GM18498 (cell line): ENCODE measurements around the gene TMEM59L.
A peak's percentile ranks its signal among the peaks of the same experiment; 100 is the strongest.
"Not testable (repeated sequence)": the region's sequence is repeated elsewhere in the genome, so short reads cannot be mapped to it uniquely, and the experiment has no call there.

Experiments
- ATAC-seq: cut with Tn5 transposase; IDR thresholded peaks from one replicate; pipeline ENCODE4 v1.9.1; 2021; ENCODE audit warnings: mild to moderate bottlenecking, moderate library complexity; ENCODE audit not compliant: unreplicated experiment

Gene TMEM59L

DNA sequence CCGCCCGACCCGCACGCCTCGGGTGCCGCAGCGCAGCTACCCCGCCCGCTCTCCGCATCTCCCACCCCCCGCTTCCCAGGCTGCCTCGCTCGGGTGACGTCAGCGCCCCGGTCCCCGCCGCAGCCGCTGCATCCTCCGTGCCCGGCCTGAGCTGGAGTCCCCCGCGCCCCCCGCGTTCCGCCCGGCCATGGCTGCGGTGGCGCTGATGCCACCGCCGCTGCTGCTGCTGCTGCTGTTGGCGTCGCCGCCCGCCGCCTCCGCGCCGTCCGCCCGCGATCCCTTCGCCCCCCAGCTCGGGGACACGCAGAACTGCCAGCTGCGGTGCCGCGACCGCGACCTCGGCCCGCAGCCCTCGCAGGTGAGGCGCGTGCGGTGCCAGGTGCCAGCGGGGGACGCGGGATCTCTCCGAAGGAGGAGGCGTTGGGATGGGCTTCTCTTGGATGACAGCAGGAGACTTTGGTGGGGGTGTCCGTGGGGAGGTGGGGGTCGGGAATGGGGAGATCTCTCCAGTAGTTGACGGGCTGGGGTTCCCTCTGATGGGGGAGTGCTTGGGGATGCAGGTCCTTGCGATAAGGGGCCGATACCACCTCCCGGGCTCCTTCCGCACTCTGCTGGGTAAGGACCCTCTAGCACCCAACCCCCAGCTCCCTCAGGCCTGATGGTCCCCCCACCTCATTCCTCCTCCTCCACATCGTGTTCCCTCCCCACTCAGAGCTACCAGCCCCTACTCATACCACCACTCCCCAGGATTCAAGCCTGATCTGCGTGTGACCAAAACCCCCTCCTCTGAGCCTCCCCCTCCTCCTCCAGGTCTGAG, at the start of gene TMEM59L:
TMEM59L (plus strand) TSS at position 99 of the 817 bp plus-strand sequence; CDS start at position 188, 89 bp downstream.
- no peak for ATAC-seq

DNA sequence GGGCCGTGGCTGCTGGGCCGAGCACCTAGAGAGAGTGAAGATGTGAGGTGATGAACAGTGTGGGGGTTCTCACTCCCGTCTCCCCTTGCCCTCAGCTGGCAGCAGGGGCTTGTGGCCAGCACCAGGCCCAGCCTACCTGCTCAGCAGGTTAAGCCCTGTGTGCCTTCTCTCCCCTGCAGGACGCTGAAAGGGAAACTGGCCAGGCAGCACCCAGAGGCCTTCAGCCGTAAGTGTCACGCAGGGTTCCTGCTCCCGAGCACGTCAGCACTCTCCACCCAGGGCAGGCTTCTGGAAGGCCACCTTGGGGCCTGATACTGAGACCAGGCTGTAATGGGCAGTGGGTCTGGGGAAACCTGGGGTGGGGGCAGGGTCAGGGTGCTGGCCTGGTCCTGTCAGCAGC, 45.7 kb upstream of the TMEM59L start:
- ATAC-seq: no peak

DNA sequence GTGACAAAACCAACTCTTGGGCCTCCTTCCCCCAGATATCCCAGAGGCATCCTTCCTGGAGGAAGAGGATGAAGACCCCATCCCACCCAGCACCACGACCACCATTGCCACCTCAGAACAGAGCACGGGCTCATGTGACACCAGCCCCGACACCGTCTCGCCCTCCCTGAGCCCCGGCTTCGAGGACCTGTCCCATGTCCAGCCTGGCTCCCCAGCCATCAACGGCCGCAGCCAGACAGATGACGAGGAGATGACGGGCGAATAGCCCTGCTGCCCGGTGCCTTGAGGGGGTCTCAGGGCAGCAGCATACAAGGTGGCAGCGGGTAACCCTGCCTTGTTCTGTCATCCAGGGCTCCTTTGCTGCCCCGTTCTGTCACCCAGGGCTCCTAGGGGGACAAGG, 44.3 kb upstream of the TMEM59L start:
- ATAC-seq: no peak

DNA sequence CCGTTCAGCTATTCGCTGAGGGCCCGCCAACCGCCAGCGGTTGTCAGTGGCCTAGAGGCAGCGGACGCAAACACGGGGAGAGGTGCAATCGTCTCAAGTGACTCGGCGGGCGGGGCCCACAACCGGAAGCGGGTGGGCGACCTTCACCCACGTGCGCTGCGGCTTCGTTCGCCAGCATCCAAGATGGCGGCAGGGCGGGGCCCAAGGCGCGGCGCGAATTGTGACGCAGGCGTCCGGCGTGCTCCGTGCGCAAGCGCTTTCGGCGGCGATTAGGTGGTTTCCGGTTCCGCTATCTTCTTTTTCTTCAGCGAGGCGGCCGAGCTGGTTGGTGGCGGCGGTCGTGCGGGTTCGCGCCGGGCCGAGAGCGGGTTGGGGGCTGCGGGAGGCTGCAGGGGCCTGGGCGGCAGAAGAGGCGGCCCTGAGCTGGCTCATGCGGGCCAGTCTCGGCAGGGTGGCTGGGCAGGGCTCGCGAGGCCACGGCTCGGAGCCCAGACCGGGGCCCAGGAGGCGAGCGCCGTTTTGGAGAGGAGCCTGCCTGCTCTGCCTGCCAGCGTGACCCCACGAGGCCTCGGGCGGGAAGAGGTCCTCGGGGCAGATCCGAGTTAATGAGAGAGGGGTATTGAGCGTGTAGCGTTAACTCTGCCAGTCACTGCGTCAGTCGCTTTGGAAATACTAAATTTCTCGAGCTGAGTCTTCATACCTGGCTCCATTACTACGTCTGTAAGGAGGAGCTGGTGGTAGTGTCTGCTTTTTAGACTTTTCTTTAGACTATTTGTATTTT, 40.9 kb upstream of the TMEM59L start, which contains the start of gene UBA52:
UBA52 (plus strand) TSS at position 294 of the 781 bp plus-strand sequence. CDS start 1,444 bp downstream, outside the sequence.
- peak; percentile 93 for ATAC-seq

DNA sequence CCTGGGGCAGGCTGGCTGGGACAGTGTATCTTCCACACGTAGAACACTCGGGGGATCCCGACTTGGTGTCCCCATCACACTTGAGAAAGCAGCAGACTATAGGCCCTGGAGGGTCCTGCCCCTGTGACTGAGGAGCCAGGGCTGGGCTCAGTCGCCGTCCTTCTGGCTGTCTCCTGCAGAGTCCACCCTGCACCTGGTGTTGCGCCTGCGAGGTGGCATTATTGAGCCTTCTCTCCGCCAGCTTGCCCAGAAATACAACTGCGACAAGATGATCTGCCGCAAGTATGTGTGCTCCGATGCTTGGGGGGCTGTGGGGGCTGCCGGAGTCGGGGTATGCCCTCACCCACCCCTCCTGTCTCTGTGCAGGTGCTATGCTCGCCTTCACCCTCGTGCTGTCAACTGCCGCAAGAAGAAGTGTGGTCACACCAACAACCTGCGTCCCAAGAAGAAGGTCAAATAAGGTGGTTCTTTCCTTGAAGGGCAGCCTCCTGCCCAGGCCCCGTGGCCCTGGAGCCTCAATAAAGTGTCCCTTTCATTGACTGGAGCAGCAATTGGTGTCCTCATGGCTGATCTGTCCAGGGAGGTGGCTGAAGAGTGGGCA, 37.9 kb upstream of the TMEM59L start:
- ATAC-seq: no peak

DNA sequence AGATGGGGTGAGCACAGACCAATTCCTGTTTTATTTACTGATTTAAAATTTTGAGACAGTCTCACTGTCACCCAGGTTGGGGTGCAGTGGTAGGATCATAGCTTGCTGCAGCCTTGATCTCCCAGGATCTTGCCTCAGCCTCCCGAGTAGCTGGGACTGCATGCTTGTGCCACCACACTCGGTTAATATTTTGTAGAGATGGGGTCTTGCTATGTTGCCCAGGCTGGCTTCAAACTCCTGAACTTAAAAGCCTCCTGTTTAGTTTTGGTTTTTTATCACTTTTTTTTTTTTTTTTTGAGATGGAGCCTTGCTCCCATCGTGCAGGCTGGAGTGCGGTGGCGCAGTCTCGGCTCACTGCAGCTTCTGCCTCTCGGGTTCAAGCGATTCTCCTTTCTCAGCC, 36.3 kb upstream of the TMEM59L start:
- ATAC-seq: no peak

DNA sequence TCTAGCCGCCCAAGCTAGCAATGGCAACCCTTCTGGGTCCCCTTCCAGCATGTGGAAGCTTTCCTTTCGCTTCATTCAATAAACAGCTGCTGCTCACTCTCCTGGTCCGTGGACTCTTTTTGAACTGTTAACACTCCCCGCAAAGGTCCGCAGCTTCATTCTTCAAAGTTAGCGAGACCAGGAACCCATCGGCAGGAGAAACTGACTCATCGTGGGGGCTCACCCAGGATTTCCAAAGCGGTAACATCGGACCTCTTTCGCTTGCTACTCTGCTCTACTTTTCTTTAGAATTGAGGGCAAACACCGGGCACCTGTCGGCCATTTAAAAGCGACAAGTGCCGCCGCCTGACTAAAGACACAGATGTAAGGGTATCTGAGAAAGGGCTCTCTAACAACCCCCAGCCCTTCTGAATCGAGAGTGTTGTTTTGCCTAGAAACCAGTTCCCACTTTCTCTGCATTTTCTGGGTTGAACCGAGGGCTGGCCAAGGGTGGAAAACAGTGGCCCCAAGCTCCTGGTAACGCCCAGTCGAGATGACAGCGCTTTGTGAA, 35.2 kb upstream of the TMEM59L start:
- no peak for ATAC-seq

DNA sequence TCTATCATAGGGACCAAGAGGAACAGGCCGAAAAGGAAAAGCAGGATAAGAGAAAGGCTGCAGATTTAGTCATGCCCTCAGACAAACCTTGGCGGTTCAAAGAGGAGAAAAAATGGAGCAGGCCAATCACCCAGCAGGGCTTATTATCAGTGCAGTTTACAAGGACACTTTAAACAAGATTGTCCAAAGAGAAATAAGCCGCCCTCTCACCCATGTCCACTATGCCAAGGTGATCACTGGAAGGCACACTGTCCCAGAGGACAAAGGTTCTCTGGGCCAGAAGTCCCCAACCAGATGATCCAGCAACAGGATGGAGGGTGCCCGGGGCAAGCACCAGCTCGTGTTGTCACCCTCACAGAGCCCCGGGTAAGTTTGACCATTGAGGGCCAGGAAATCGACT, 32.4 kb upstream of the TMEM59L start:
- ATAC-seq: no peak

DNA sequence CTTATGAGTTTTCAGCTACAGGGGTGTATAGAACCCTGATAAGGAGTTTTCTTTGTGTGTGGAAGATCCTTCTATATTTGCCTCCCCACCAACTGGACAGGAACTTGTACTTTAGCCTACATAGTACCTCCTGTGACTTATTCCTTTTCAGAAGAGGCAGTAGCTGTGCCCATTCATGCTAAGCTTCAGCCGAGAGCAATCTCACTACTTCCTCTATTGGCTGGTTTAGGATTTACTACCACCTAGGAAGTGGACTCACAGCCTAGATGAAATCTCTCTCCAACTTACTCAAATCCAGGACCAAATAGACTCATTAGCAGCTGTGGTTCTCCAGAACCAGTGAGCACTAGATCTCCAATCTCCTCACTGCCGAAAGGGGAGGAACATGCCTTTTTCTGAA, 26.4 kb upstream of the TMEM59L start:
- ATAC-seq: no peak

DNA sequence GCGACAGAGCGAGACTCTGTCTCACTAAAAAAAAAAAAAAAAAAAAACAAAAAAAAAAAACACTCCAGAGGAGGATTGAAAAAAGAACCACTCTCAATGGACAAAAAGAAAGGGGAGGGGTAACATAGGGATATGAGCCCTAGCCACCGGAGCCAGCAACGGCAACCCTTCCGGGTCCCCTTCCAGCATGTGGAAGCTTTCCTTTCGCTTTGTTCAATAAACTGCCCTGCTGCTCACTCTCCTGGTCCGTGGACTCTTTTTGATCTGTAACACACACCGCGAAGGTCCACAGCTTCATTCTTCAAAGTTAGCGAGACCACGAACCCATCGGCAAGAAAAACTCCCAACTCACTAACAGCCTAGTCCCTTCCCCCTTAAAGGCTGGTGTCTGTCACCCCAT, 25.1 kb upstream of the TMEM59L start:
- no peak for ATAC-seq

DNA sequence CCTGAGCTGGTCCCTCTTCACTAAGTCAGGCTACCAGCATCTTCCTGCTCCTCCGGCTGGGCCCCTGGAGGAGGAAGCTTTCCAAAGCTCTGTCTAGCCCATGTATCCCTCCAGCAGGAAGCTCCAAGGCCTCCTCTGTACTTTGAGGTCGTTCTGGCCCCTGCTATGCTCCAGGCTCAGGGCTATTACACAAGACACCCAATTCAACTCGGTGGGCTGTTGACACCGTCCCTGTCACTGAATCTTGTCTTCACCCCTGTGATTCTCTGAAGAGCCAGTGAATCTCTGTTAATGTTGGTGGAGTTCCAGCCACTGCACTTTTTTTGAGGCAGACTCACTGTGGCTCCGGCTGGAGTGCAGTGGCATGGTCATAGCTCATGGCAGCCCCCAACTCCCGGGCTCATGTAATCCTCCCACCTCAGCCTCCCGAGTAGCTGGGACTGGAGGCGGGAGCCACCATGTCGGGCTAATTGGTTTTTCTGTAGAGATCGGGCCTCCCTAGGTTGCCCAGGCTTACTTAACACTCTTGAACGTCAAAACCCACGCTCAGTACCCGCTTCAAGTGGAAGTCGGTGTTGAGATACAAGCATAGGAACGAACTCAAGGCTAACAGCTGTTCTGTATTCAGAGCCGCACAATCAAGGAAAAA, 24.6 kb upstream of the TMEM59L start:
- no peak for ATAC-seq

DNA sequence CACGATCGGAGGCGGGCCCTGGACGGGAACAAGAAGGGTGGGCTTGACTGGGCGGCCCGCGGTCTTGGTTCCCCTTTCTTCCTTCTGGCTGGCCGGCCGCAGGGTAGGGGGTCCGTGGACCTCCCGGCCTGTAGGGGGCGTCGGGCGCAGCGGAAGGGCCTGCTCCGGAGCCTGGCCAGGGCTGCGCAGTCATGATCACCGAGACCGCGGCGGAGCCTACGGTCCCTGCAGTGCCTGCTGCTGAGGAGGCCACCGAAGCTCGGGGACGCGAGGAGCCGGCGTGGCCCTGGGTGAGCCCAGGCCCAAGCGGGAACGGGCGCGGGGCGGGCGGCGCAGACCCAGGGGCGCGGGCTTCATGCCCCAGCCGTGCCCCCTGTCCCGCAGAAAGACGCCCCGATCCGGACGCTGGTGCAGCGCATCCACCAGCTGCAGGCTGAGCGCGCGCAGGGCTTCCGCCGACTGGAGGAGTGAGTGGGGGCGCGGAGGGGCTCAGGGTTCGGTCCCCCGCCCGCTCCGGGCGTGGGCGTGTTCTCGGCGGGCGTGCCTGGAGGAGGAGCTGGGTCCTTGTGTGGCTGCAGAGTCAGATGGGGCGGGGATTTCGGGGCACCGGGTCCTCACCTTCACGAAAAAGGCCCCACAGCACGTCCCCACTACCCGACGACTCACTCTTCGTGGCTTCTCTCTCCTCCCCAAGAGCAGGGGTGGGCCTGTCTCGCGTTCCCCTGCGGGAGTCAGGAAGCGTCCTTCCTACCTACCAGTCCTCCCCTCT, 23.9 kb upstream of the TMEM59L start, which contains the start of gene REX1BD:
REX1BD (plus strand) TSS at position 188 of the 769 bp plus-strand sequence; CDS start at position 192, 4 bp downstream.
- peak; percentile 80 for ATAC-seq

DNA sequence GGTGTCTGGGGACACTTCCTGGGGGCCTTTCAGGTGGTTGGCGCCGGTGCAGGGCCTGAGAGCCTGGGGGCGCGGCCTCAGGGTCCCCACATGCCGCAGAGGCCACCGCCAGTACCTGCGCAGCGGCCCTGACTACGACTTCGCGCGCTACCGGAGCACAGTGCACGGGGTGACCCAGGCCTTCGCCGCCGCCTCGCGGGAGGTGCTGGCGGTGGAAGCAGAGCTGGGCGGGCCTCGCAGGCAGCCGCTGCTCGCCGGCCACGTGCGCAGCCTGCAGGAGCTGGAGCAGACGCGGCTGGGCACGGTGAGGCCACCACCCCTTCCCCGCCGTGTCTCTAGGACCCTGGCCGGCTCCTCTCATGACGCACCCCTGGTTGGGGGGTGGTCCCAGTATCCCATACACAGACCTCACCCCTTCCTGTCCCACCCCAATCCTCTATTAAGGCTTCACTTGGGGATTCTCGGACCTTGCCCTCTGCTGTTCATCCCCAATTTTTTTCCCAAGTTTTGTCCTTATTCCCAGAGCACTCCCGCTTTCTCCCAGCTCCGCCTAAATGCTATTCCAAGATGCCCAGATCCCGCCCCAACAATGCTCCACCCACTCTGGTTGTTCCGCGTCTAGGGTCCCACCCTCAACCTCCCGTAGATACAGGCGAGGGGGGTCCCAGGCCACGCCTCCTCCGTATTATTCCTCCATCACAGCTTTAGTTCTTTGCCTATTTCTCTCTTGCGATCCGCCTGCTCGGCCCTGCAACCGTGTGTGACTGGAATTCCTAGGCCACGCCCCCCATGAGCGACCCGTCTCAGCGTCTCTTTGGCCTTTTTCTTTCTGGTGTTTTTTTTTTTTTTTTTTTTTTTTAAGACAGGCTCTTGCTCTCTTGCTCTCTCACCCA, 23.0 kb upstream of the TMEM59L start:
- peak; percentile 40 for ATAC-seq

DNA sequence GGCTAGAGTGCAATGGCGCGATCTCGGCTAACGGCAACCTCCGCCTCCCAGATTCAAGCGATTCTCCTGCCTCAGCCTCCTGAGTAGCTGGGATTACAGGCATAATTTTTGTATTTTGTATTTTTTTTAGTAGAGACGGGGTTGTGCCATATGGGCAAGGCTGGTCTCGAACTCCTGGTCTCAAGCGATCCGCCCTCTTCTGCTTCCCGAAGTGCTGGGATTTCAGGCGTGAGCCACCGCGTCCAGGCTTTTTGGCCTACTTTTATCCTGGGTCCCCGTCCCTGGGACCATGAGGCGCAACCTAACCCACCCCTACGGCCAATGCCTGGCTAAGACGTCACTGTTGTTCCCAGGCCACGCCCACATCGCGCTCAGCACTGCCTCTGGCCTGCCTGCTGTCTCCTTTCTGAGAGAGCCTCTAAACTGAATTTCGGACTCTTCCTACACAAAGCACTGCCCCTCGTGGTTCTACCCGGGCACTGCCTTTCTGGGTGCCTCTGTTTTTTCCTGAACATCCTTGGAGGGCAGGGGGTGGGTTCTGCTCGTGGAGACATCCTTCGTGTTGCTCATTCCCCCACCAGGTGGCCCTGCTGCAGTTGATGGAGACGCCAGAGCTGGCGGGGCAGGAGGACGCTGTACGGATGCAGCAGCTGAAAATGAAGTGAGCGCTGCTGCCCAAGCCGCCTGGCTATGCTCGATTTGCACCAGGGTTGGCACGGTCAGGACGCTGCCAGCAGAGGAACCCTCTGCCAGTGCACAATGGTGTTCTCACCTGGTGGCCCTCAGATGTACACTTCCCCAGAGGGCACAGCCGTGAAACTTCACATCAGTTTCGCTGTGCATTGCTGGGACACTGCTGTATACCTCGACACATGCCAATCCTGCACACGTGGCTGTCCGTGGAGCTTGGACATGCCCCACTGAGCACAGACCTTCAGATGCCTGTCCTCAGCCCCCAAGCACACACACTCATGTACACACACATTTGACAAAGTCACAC, 22.1 kb upstream of the TMEM59L start:
- ATAC-seq: no peak

DNA sequence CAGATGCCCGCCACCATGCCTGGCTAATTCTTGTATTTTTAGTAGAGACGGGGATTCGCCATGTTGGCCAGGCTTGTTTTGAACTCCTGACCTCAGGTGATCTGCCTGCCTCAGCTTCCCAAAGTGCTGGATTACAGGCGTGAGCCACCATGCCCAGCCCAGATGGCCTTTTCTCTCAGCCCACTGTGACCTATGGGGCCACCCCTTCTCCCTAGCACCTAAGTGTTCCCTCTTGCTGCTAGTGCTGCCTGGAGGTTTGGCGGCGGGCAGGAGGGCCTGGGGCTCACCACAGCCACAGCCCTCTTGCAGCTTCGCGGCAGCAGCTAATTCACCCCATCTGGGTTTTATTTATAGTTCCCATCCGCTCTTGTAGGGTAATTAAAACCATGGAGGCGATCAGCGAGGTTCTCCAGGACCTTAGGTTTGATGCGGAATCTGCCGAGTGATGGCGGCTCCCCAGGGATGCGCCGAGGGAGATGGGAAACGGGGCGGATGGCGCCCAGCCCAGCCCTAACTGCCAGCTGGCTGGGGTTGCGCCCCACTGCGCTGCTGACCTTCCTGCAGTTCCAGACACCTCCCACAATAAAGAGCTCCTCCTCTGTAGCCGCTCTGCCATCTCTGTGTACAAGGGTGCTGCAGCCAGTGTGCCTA, 20.8 kb upstream of the TMEM59L start:
- no peak for ATAC-seq

DNA sequence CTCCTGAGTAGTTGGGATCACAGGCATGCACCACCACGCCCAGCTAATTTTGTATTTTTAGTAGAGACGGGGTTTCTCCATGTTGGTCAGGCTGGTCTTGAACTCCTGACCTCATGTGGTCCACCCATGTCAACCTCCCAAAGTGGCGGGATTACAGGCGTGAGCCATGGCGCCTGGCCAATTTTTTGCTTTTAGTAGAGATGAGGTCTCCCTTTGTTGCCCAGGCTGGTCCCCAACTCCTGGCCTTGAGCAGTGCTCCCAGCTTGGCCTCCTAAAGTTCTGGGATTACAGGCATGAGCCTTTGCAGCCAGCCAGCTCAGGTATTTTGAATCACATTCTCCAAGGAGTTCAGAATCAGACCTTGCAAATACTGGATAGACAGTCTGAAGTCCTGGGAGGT, 19.9 kb upstream of the TMEM59L start:
- ATAC-seq: not testable (repeated sequence)
